Measurements from ENCODE around the gene EDIL3.

DNA sequence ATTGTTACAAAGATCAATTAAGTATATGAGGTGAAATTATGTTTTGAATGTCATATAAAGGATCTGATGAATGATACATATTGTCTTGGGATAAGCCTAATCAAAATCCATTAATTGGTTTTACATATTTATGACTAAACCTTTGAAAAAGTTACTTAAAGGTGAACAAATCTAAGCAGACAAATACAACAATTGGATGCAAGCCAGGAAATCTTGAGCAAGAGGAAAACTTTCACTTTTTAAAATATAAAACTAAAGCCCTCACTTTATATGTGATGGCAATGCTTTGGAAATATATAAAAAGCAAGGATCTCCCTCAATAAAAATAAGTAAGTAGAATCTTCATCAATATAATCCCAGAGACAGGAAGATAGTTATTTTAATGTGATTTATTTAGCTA lies 80.1 kb downstream of the EDIL3 start:
- TF ChIP-seq, protein P1, sequence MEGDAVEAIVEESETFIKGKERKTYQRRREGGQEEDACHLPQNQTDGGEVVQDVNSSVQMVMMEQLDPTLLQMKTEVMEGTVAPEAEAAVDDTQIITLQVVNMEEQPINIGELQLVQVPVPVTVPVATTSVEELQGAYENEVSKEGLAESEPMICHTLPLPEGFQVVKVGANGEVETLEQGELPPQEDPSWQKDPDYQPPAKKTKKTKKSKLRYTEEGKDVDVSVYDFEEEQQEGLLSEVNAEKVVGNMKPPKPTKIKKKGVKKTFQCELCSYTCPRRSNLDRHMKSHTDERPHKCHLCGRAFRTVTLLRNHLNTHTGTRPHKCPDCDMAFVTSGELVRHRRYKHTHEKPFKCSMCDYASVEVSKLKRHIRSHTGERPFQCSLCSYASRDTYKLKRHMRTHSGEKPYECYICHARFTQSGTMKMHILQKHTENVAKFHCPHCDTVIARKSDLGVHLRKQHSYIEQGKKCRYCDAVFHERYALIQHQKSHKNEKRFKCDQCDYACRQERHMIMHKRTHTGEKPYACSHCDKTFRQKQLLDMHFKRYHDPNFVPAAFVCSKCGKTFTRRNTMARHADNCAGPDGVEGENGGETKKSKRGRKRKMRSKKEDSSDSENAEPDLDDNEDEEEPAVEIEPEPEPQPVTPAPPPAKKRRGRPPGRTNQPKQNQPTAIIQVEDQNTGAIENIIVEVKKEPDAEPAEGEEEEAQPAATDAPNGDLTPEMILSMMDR (conservative IDR thresholded peaks at IDR 0.05) = no peak
- TF ChIP-seq EZH2 (IDR thresholded peaks at IDR 0.05; ENCODE audit: low read depth) = no peak
